Central memory CD4-positive, alpha-beta T cell (primary cell): ENCODE measurements around the gene AKAP6.
"Not testable (repeated sequence)": the region's sequence is repeated elsewhere in the genome, so short reads cannot be mapped to it uniquely, and the experiment has no call there.

ENCODE experiments used
- DNase-seq: peaks from one replicate; pipeline ENCODE4 v3.0.0; 2022

The AKAP6 gene

DNA sequence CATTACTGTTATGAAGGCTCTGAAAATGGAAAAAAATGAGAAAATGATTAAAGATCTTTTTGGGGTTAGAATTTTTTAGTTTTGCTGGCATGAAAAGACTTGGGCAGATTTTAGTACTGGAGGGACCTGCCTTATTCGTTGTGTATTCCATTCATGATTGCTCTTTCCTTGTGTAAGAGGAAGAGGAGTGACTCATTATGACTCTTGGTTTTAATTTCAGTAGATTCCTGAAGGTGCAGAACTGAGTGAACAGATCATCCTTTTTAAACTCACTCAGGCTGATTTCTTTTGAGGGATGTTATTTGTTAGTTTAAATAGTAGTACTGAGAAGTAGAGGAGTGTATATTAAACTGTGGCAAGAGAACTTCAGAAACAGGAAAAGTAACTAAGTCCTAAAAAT is 41.6 kb downstream of the AKAP6 start:
- DNase-seq, result no peak

DNA sequence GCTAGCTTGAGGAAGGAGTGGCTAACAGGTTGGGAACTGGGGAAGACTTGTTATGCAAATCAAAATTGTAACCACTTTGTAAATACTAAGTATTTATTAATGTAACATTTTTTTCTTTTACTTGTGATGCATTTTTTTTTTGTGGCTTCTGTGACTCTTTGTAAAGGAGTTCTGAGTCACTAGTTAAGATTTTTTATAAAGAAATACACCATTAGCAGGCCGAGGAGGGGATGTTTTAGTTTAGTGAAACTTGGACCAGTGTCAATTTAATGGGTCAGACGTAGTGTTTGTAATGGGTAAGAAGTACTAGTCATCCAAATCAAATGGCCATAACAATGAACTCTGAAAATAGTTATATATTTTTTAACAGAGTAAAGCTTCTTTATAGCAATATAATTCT is 43.1 kb downstream of the AKAP6 start:
- DNase-seq, result no peak

DNA sequence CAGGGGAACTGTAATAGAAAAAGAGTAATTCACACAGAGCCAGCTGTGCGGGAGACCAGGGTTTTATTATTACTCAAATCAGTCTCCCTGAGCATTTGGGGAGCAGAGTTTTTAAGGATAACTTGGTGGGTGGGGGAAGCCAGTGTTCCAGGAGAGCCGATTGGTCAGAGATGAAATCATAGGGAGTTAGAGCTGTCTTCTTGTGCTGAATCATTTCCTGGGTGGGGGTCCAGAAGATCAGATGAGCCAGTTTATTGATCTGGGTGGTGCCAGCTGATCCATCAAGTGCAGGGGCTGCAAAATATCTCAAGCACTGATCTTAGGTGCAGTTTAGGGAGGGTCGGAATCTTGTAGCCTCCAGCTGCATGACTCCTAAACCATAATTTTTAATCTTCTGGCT is 44.1 kb downstream of the AKAP6 start:
- DNase-seq, result not testable (repeated sequence)

DNA sequence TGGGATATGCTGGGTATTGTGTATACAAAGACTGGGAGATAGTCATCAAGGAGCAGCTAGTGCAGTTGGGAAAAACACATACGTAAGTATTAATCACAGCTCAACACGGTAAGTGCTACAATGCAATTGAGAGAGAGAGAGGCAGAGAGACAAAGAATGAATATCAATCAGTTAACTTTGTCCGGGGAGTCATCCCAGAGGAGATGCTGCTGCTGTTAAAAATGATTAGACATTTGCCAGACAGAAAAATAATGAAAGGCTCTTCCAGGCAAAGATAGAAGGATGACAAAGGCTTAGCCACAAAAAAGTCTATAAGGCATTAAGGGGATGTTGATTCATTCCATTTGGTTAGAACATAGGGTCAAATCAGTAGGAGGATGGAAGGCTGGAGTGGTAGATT is 45.1 kb downstream of the AKAP6 start:
- no peak for DNase-seq

DNA sequence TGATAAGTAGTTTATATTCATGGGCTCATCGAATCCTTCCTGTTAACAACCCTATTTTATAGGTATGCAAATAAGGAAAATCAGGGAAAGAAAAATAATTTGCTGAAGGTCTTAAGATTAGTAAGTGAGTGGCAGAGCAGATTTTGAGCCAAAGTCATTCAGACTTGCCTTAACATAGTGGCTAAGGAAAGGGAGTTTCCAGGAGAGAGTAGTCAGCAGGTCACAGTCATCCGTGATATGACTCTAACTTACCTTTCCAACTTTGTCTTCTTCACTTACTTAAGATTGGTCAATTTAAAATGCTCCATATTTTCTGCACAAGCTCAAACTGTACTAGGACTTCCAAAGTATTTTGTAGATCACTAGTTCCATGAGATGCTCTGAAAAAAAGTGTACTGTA is 46.6 kb downstream of the AKAP6 start:
- no peak for DNase-seq

DNA sequence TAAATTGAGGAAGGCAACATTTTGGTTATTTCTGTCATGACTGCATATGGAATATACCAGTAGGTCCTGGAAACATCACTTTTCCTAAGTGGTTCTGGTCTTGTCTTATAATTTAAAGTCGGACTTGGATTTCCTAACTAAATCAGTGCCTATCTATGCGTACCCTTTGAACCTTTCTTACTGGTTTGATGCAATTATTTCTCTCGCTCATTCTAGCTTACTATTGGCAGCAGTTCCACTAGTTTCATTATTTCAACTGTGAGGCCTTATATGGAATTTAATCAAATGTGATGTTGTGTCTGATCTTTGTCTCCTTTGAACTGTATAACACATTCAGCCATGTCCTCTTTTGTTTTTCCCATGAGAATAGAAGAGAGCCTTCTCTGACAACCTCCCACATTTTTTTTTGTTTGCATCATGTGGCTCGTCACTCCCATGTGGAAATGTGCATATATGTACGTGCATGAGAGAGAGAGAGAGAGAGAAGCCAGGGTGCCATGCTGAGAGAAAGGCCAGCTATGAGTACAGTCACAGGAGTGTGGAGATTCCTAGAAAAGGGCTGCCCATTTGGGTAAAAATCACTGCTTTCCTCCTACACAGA is 48.0 kb downstream of the AKAP6 start:
- no peak for DNase-seq

DNA sequence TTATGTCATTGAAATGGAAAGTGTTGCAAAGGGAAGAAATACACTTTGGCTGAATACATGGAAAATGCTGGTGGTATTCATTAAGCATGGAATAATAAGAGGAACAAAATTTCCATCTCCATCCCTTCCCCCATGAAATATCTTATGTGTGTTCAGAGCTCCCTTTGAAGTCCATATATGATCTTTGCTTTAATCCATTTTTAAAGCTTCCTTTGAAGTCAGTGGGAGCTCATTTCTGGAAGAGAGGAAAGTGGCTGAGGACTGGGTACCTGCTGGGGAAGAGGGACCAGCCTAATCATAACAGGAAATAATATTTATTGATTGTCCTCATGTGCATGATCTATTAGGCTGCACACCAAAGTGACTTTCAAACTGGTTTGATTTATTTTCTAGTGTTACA is 49.2 kb downstream of the AKAP6 start:
- DNase-seq, result no peak

DNA sequence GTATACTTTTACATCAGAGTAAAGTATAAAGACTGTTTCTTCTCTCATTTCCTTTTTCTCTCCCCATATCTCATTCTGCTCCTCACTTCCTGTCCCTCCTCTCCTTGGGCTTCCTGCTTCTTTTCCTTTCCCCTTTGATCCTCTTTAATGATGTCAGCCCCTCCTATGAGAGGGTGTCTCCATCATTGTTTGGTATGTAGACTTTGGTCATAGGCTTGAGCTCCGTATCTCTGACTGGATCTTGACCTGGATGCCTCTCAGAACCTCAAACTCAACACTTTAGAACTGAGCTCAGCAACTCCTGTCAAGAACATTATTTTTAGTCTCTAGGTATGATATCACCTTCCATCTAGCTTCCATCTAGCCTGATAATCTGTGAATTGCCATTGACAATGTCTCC is 50.3 kb downstream of the AKAP6 start:
- DNase-seq, result no peak

DNA sequence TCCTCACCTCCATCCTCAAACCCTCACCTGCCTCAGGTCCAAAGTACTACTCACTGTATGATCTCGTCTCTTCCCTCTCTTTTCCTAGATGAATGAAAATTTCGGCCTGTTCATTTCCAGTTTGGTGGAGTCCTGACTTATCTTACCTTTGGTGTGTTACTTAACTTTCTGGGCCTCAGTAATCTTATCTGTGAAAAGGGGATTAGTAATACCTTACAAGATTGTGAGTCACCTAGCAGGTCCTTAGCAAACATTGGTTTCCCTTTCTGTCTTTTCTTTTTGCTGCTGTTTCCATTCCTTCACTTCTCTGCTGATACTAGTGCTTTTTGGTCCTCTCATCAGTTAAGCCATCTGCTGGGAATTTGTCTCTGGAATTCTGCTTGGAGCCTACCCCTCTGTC is 52.8 kb downstream of the AKAP6 start:
- DNase-seq, result no peak

DNA sequence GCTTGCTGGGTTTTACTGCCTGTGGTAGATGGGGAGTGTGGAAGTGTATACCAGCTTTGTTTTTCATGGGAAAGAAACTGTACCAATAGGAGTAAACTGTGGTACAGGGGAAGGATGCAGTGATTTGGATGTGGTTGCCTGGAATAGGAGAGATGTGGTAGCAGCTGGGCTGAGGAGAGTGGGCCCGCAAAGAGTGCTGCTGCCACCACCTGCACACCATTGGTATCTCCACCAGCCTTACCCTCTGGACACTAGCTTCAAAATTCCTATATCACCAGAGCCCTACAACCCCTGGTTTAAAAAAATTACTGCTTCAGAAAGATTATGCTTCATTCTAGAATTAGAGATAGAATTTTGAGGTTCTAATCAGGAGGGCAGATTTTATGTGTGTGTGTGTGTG is 53.6 kb downstream of the AKAP6 start:
- no peak for DNase-seq

DNA sequence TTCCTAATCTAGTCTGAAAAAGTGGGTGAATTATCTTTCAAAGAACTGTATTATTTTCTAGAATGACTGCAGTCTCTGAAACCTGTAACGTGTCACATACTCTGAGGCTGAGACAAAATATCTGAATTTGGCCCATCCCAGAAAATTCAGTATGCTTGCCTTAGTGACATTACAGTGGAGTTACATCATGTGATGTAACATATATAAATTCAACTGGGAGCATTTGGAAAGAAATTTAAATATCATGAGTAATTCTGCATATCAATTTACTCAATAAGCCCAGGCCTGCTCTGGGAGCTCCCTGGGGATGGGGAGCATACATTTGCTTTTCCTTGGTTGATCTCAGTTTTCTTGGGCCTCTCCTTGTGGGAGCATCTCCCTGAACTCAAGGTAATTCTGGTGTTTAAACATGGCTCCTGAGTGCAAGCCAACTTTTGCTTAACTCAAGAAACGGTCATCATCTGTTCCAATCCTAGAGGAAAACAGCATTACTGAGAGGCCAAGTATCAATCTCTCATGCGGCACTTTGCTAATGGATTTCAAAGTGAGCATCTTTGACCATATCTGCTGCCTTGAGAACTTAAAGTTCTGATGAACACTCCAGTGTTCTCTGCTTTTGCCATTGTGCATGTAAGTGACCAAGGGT is 54.4 kb downstream of the AKAP6 start:
- no peak for DNase-seq

DNA sequence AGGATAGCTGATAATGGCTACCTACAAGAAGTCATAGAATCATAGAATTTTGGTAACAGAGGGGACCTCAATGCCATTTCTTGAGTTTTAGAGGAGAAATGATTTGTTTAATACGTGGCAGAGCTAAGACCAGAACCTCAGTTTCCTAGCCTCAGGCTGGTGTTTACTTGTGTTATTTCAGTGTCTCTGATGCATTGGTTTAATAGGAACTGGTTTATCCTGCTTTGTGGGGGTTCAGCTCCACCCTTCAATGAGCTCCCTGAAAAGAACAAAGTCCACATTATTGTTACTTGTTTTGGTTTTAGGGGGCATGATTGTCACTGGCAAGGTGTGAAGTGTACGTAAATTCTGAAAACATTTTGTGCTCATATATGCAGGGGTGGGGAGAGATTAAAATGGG is 55.4 kb downstream of the AKAP6 start:
- no peak for DNase-seq

DNA sequence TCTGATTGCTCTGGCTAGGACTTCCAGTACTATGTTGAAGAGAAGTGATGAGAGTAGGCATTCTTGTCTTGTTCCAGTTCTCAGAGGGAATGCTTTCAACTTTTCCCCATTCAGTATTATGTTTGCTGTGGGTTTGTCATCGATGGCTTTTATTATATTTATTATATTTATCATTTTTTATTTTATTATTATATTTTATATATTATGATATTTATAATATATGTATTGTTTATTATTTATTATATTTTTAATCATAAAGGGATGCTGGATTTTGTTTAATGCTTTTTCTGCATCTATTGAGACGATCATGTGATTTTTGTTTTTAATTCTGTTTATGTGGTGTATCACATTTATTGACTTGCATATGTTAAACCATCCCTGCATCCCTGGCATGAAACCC is 58.2 kb downstream of the AKAP6 start:
- not testable (repeated sequence) for DNase-seq

DNA sequence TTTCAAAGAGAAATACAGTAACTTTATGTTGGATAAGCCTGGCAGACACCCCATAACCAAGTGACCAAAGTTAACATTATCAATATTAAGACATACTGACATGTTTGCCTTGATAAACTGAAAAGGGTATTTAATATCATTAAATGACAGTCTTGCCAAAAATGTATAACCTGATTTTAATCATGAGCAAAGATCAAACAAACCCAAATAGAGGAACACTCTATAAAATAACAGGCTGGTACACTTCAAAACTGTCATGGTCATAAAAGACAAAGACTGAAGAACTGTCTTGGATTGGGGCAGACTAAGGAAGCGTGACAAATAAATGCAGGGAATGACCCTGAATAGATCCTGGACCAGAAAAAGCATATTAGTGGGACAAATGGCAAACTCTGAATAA is 64.0 kb downstream of the AKAP6 start:
- DNase-seq, result no peak

DNA sequence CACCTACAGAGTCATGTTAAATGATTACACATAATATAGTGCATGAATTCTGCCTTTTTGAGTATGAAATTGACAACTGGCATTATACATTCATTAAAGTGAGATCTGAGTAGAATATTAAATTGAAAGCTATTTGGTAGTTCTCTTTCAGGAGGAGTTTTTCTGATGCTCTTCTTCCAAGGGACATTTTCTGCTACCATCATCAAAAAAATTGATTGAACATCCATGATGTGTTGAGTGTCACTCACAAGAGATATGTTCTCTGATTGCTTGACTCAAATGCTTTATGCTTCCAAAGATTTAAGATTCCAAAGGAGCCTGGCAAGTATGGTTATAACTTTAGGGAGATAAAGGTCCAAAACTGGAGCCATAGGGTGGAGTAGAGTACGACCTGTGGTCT is 64.9 kb downstream of the AKAP6 start:
- DNase-seq, result no peak

DNA sequence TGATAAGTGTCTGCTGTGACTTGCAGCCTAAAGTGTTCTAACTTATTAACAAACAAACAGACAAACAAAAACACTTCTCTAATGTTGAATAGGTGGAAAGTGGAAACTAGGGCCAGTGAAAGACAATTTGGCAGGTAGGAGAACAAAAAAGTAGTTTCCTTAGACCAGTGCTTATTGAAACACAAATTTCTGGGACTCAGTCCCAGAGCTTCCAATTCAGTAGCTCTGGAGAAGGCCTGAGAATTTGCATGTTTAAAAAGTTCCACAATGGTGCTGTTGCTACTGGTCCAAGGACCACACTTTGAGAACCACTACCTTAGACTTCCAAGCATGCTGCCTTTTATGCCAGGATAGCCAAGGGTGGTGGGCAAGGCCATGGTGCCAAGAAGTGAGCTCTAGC is 67.8 kb downstream of the AKAP6 start:
- DNase-seq, result no peak

DNA sequence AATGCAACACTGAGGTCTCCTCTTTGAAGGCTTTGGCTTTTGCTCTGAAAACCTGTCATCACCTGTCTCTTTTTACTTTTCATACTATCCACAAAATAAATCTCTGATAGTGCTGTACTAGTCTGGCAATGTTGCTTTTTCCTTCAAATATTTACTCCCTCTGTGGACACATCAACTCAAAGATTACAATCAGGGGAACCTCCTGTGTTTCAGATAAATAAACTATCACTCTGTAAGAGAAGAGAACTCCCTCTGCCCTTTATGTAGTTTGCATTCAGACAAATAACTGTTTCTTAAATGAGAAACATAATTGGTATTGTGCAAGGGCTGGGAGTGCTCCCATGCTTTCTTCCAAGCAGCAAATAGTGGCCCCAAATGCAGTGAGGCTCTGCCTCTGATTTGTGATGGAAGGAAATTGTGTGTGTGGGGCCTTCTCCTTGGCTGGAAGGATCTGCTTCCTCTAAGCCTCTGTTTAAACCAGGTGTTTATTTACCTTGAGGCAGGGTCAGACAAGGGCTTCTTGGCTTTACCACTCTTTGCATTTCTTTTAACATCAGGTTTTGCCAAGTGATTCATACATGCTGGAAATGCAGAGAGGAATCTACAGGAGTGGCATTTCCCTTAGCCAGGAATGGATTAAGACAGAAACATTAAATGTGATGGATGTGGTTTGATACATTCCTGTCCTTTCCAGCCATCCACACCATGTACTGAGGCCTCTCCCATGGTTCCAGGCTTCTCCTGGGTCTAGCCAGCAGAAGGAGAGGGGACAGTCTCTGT is 69.0 kb downstream of the AKAP6 start:
- no peak for DNase-seq

DNA sequence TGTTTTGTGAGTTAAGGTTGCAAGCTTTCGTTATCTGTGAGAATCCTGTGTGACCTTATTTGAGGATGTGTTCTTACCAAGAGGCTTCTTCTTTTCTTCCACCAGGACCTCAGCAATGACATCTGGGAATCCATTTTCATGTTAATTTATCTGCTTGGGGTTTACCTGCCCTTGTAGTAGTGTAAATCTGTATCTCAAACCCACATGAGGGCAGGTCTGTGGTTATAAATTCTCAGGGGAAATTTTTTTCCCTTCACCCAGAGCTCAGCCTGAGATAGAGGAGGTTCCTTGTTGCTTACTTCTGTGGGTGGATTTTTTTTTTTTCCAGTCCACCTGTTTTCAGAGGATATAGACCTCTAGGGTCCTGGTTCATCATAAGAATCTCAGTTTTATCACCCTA is 70.8 kb downstream of the AKAP6 start:
- DNase-seq, result no peak

DNA sequence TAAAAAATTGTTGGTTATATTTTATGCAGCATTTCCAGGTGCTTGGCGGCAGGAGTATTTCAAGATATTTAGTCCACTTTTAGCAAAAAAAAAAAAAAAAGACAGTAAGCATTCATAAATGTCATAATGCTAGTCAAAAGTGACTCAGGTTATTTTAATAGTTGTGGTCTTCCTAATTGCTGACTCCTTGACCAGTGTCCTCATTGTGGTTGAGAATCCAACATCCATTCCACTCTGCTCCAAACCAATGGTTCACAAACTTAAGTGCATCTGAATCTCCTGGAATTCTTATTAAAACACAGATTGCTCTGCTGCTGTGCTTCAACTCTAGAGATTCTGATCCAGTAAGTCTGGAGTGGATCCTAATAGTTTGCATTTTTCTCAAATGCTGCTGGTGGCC is 71.4 kb downstream of the AKAP6 start:
- no peak for DNase-seq

DNA sequence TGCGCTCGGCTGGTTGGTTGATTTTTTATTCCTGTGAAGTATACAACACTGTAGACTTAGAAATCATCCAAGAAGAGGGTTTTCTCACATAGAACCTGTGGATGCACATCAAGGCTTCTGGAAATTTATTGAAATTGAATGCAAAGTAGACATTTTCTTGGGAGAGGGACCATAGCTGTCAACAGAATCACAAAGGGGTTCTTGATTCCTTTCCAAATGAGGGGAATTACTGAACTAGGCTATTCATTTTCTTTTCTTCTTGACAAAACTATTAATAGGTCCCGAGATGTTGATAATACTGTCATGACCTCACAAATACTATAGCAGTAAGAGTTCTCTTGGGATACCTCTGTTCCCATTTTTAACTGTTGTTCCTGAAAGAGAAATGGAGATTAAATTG is 73.9 kb downstream of the AKAP6 start:
- DNase-seq, result no peak

DNA sequence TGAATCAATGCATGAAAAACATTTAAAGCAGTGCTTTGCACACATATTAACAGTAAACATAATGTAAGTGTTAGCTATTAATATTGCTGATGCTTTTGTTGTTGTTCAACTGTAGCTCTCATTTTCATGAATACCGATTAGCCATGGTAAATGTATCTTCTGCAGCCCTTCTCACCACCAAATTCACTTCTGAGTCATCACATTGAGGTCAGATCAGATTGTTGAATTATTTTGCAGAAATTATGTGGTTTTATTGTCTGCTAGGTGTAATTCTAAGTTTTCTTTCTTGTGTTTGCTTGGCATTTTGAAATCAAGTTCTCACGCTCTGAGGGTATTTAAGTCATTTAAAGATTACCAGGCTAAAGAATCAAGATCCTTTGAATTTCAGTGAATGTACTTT is 74.6 kb downstream of the AKAP6 start:
- no peak for DNase-seq

DNA sequence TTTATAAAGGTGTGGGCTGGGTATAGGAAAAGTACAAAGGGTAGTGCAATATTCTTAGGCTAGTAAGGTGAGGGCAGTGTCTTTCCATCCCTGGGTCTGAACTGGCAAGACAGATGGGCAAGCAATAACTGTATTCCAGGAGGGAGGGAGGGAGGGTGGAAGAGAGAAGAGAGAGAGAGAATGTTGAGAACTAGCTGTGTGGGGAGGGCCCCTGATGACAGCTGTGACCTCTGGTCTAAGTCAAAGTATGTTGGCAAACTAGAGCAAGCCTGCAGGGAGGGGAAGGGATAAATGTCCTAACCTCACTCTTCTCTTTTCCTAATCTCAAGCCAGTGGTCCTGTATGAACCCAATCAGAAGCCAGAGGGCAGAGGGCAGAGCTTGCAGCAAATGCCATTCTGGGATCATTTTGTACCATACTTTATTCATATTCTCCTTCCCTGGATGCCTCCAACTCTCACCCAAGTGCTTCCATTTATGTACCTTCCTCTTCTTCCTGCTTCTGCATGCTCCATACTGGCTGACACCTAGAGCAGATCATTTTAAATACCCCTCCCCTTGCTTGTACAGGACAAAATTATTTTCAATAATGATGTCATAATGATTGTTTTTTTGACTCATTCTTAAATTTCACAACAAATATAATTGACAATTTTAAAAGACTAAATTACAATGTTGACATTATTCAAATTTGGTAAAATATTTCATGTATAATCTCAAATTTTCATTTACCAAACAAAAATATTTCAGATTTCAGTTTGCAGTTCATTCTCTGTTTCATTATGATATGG is 75.9 kb downstream of the AKAP6 start:
- no peak for DNase-seq

DNA sequence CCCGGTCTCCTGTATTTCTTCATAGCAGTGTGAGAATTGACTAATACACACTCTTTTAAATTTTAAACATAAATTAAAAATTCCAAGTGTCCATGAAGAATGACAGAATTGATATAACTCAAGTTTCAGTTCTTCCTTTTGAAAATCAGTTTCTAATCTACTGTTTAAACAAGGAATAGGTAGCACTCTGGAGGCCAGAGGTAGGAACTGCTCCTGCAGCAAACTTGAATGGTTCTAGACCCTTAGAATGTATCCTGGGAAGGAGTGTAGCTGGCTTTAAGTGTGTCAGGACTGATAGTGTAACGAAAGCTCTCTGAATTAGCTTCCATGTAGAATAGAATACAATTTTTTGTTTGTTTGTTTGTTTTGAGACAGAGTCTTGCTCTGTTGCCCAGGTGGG is 76.8 kb downstream of the AKAP6 start:
- DNase-seq, result no peak

DNA sequence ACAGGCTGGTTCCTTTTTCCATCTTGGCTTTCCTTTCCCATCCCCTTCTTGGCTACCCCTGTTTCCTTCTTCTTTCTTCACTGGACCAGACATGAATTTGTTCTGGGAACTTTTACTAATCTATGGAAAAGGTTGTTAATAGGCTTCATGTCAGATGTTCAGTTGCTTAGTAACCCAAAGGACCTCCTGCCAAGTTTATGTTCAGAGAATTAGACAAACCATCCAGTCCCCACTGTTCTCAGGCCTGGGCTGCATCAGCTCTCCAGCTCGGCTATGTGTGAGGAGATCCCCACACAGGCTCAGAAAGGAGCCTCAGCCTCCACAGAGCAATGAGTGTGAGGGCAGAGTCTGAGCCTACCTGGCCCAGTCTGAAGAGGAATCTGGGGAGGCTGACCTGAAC is 78.0 kb downstream of the AKAP6 start:
- no peak for DNase-seq
